Gastroesophageal sphincter (tissue), 4 donors: ENCODE data around the gene SLFN11. TPM values are rescaled to one million over a fixed set of nuclear protein-coding genes. Genes with fewer than 3 reads are reported as not detected.
A peak's percentile ranks its signal among the peaks of the same experiment; 100 is the strongest.

Experiments used
- ATAC-seq: fragments of 150-250 bp; one replicate; pipeline ENCODE4 v1.9.1; 2016; ENCODE audit warnings: mild to moderate bottlenecking, moderate library complexity
- H3K27ac ChIP-seq, 4 donors: fragments of 200-600 bp; sonication (generic) in 3 of 4; 1 replicate in 3 of 4; 2 replicates in 1 of 4; pipeline ENCODE4 v1.5.1; 2016 to 2019
- H3K27me3 ChIP-seq: fragments of 200-600 bp; sonication (generic); one replicate; pipeline ENCODE4 v1.5.1; 2019
- H3K36me3 ChIP-seq, 2 donors: fragments of 200-600 bp; sonication (generic); one replicate each; pipeline ENCODE4 v1.5.1; 2019; ENCODE audit warnings: control low read depth in 1 of 2
- H3K4me1 ChIP-seq, 3 donors: fragments of 200-600 bp; sonication (generic); 1 replicate in 2 of 3; 2 replicates in 1 of 3; pipeline ENCODE4 v1.5.1; 2016 to 2019; ENCODE audit warnings: control low read depth in 2 of 3
- H3K4me3 ChIP-seq, 2 donors: fragments of 200-600 bp; sonication (generic); one replicate each; pipeline ENCODE4 v1.5.1; 2019; ENCODE audit warnings: mild to moderate bottlenecking in 1 of 2, moderate library complexity in 1 of 2
- H3K9me3 ChIP-seq, 3 donors: fragments of 200-600 bp; sonication (generic); one replicate each; pipeline ENCODE4 v1.5.1; 2017 to 2019; ENCODE audit warnings: control low read depth in 2 of 3
- EP300 ChIP-seq: sonication (generic); formaldehyde crosslinking; IDR thresholded peaks from one replicate; pipeline ENCODE4 v1.6.1; 2017; ENCODE audit warnings: antibody characterized with exemption, mild to moderate bottlenecking
- POLR2A ChIP-seq, 2 donors: fragments of 450-650 bp; IDR thresholded peaks; one replicate each; pipeline ENCODE4 v1.6.1; 2017; ENCODE audit warnings: antibody characterized with exemption in 2 of 2, mild to moderate bottlenecking in 2 of 2, moderate library complexity in 1 of 2
- POLR2AphosphoS5 ChIP-seq: sonication (generic); formaldehyde crosslinking; IDR thresholded peaks from one replicate; pipeline ENCODE4 v1.6.1; 2017; ENCODE audit warnings: antibody characterized with exemption
- WGBS, 2 donors: methylation state at CpG; one replicate each; pipeline ENCODE4 v1.1.5; 2018; ENCODE audit warnings: low coverage in 1 of 2; 5-methylcytosine and 5-hydroxymethylcytosine counted together
- total RNA-seq, 4 donors: library from RNA; depleted of rRNA; stranded (reverse); fragments of >200 nt; gene quantifications; one replicate each; pipeline ENCODE4 v1.1.0, GENCODE V29; 2016
- TF ChIP-seq, protein P1 (sequence below), 4 experiments: fragments of 200-600 bp in 2 of 4; fragments of 450-650 bp in 2 of 4; sonication (generic) in 1 of 4; IDR thresholded peaks; one replicate each; pipeline ENCODE4 v1.5.1; 2017 to 2019; ENCODE audit warnings: antibody characterized with exemption in 4 of 4, mild to moderate bottlenecking in 2 of 4, moderate library complexity in 2 of 4

SLFN11 gene
- total RNA-seq, 4 donors from 2014 or later = 17.1 to 25.7 (median 22.2) TPM

DNA sequence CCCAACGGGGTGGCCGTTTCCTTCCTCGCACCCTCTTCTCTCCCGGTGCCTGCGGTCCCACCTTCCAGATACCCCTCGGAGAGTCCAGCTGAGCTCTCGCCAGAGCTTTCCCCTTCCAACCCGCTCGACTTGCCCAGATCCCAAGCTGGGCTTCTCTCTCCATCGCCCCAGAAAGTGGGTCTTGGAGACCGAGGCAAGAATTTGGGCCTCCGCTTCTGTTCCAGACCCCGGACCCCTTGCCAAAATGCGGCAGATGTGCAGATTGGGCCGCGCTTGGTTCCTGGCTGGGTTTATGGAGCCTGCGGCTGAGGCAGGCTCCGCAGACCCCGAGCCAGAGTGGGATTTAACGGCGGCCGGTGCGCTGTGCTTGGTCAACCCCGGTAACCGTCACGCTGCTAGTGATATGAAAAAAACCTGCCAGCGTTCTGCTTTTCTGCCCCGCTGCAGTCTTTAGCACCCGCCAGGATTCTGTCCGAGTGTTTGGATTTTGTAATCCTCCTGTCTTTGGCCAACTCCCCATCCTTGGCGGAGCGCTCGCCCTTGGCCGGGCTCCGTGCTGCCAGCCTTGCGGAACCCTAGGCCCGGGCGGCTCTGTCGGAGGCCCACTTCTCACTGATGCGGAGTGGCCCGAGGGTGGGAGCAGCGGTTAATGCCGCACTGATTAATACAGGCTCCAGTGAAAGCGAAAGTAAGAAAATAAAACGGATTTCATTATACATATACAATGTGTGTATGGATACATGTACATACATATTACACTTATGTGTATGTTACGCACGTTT is 754 bp upstream of the SLFN11 start:
- peaks cover 0 to 32% (median 5%) of the 10 kb centered on the region in 3 donors for H3K4me1 ChIP-seq
- H3K27ac ChIP-seq = peak overlapping the region; percentile 56 to 93 (median 87)
- H3K9me3 ChIP-seq = peaks cover 0 to 9% (median 0%) of the 10 kb centered on the region in 3 donors
- TF ChIP-seq POLR2A (IDR thresholded peaks at IDR 0.05) (peak; percentile 25 to 38), POLR2AphosphoS5 (peak; percentile 66)
- TF ChIP-seq, protein P1, sequence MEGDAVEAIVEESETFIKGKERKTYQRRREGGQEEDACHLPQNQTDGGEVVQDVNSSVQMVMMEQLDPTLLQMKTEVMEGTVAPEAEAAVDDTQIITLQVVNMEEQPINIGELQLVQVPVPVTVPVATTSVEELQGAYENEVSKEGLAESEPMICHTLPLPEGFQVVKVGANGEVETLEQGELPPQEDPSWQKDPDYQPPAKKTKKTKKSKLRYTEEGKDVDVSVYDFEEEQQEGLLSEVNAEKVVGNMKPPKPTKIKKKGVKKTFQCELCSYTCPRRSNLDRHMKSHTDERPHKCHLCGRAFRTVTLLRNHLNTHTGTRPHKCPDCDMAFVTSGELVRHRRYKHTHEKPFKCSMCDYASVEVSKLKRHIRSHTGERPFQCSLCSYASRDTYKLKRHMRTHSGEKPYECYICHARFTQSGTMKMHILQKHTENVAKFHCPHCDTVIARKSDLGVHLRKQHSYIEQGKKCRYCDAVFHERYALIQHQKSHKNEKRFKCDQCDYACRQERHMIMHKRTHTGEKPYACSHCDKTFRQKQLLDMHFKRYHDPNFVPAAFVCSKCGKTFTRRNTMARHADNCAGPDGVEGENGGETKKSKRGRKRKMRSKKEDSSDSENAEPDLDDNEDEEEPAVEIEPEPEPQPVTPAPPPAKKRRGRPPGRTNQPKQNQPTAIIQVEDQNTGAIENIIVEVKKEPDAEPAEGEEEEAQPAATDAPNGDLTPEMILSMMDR (IDR thresholded peaks at IDR 0.05) = no peak
- H3K27me3 ChIP-seq = peaks cover 30% of the 10 kb centered on the region
- ATAC-seq = peak; percentile 77
- 1 to 2% methylated on average over 13 to 29 of the region's 47 CpGs for WGBS, 2 donors
- peaks cover 0 to under 1% of the 10 kb centered on the region in 2 donors for H3K36me3 ChIP-seq
- peak overlapping the region; percentile 36 to 62 for H3K4me3 ChIP-seq

DNA sequence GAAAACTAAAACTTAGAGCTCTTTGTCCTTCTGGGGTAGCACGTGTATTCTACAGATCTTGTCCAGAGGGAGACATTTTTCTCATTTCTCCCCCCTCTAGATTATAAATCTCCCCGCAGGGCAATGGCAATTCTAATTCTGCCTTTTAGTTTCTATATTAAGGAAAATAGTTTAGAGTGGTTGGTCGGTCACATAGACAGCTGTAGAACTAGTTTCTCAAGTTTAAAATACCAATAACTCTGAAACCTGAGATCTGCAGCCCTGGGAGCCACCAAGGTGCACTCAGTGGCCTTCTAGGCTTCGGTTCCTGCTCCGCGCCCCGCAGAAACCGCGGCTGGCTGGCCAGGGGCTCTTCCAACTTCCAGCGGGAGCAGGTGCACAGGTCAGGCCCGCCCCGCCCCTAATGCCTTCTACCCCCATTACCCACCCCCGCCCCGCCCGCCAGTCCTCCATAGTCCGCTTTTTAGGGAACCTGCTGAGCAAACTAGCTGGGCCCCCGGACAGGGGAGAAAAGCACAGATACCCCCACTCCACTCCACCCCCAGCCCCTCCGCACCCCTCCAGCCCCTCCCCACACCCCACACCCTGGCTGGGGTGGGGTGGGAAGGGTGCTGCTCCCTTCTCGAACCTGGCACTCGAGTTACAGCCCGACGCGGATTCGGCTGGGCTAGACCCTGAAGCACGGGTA is 431 bp downstream of the SLFN11 start:
- peaks cover 0 to 32% (median 5%) of the 10 kb centered on the region in 3 donors for H3K4me1 ChIP-seq
- ATAC-seq = peak; percentile 19
- 8 to 9% methylated on average over 3 of the region's 25 CpGs for WGBS, 2 donors

DNA sequence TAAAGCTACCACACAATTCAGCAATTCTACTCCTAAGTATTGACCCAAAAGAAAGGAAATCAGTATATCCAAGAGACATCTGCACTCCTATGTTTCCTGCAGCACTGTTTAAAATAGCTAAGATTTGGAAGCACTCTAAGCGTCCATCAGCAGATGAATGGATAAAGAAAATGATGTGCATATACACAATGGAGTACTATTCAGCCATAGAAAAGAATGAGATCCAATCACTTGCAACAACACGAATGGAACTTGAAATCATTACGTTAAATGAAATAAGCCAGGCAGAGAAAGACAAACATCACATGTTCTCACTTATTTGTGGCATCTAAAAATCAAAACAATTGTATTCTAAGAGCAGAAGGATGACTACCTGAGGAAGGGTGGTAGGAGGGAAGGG is 1.5 kb downstream of the SLFN11 start:
- Histone ChIP-seq H3K36me3 (peaks cover 0 to 3% of the 10 kb centered on the region in 2 donors), H3K27me3 (peaks cover 37% of the 10 kb centered on the region), H3K9me3 (peaks cover 0 to 9% (median 0%) of the 10 kb centered on the region in 3 donors), H3K27ac (no peak overlapping the region), H3K4me1 (peaks cover 0 to 32% (median 5%) of the 10 kb centered on the region in 3 donors), H3K4me3 (no peak overlapping the region)
- WGBS, 2 donors = 57 to 69% methylated on average over 3 of the region's 3 CpGs
- TF ChIP-seq EP300 (no peak), POLR2A (IDR thresholded peaks at IDR 0.05) (no peak), POLR2AphosphoS5 (no peak)
- TF ChIP-seq, protein P1 (IDR thresholded peaks at IDR 0.05) = no peak
- ATAC-seq = no peak

More for the DNA sequence above, 431 bp downstream of the SLFN11 start:
- H3K27me3 ChIP-seq = peaks cover 37% of the 10 kb centered on the region
- H3K9me3 ChIP-seq = peaks cover 0 to 9% (median 0%) of the 10 kb centered on the region in 3 donors
- H3K36me3 ChIP-seq = peaks cover 0 to 3% of the 10 kb centered on the region in 2 donors
- no peak for TF ChIP-seq POLR2AphosphoS5
- no peak for TF ChIP-seq POLR2A (IDR thresholded peaks at IDR 0.05)
- TF ChIP-seq, protein P1 (IDR thresholded peaks at IDR 0.05) = no peak
- no peak for TF ChIP-seq EP300
- H3K4me3 ChIP-seq = peak overlapping the region; percentile 36 to 62
- peak overlapping the region; percentile 35 to 93 (median 87) for H3K27ac ChIP-seq

DNA sequence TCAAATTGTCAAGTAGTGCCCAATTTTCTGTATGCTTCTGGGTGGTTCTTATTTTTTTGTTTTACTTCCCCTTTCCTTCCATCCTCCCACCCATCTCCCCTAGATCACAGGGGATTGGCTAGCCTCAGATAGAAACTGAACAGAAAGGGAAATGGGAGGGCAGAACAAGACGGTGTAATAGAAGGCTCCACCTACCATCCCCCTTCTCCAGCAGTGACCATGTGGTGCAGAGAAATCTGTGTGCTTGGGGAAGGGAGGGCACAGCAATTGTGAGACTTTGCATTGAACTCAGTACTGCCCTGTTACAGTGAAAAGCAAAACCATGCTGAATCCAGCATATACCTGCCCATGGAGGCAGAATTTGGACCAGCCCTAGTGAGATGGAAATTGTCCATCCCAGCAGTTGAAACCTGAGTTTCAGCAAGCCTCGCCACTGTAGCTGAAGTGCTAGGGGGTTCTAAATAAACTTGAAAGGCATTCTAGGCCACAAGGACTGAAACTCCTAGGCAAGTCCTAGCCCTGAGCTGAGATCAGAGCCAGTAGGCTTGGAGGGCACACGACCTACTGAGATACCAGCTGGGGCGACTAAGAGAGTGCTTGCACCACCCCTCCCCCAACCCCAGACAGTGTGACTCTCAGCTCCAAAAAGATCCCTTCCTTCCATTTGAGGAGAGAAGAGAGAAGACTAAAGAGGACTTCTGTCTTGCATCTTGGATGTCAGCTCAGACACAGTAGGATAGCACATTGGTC is 5.2 kb downstream of the SLFN11 start:
- ATAC-seq = peak; percentile 65
- WGBS, 2 donors = 44 to 100% methylated on average over 1 to 4 of the region's 4 CpGs

DNA sequence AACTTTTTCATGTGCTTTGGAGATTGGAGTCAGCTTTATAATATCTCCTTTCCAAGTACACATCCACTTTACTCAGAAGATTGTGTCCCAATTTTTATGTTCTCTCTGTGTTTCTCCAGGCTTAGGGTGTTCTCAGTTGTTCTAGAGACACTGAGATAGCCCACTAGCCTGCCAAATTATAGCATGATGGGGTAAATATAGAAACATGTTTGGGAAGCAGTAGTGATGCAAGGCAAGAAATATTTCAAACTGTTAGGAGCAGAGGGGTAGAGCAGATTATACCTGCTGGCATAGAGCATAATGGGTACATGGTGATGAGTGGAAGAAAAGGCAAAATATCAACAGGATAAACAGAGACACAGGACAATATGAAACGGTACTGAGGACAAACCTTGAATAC is 12.4 kb downstream of the SLFN11 start:
- Histone ChIP-seq H3K36me3 (peaks cover 0 to 31% of the 10 kb centered on the region in 2 donors), H3K27me3 (peaks cover 16% of the 10 kb centered on the region), H3K27ac (no peak overlapping the region), H3K9me3 (no peaks in the 10 kb centered on the region), H3K4me1 (peaks cover 0 to 11% (median 0%) of the 10 kb centered on the region in 3 donors), H3K4me3 (no peak overlapping the region)
- 25 to 67% methylated on average over 1 of the region's 1 CpG for WGBS, 2 donors
- TF ChIP-seq POLR2A (IDR thresholded peaks at IDR 0.05) (no peak), POLR2AphosphoS5 (no peak), EP300 (no peak)
- TF ChIP-seq, protein P1 (IDR thresholded peaks at IDR 0.05) = no peak
- ATAC-seq = no peak

More for the DNA sequence above, 5.2 kb downstream of the SLFN11 start:
- H3K4me3 ChIP-seq = no peak overlapping the region
- peaks cover 48% of the 10 kb centered on the region for H3K27me3 ChIP-seq
- H3K36me3 ChIP-seq = peaks cover 0 to 11% of the 10 kb centered on the region in 2 donors
- peaks cover 0 to 13% (median 0%) of the 10 kb centered on the region in 3 donors for H3K4me1 ChIP-seq
- TF ChIP-seq POLR2AphosphoS5 = no peak
- H3K27ac ChIP-seq = no peak overlapping the region
- peaks cover 0 to 9% (median 0%) of the 10 kb centered on the region in 3 donors for H3K9me3 ChIP-seq
